ENCODE results near the gene NFIC.
A peak's percentile ranks its signal among the peaks of the same experiment; 100 is the strongest.
"Not testable (repeated sequence)": the region's sequence is repeated elsewhere in the genome, so short reads cannot be mapped to it uniquely, and the experiment has no call there.

The NFIC gene

DNA sequence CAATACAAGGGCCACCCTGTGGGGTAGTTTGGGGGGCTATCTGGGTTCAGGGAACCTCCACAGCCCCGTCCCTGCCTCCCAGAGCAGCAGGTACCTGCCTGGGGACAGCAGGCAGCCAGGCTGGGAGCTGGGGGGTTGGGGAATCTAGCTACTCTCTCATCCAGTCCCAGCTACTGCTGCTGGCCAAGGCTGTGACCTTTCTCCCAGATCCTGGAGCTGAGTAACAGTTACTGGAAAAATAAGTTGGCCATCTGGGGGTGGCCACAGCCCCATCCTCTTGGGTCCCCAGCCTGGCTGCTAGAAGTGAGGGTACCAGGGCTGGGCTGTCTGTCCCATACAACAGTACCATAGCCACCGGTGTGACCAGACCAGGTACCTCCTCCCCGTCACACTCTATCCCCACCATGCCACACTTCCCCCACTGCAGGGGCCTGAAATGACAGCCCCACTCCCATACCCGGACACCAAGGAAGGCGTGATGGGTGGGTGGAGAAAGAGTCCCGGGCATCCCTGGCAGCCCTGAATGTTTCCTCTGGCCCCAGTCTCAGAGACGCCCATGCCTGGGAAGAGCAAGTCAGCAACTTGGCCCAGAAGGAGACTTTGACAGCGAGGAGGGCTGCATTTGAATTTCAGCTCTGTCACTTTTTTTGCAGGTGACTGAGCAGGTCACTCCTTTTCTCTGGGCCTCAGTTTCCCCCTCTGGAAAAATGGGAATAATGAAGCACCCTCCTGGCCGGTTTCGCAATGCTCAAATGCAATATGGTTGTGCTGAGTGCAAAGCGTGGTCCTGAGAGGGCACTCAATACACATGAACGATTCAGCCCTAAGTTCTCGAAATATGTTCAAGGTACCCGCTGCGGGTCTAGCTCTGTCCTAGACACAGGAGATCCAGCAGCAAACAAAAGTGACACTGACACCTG, 30.7 kb upstream of the NFIC start:
- in situ Hi-C loops (cut with HindIII; ENCODE audit: low pct_ligation_motif_present, low pct_unique_long_range_greater_than_20kb, low sequenced_read_pairs) = no loop called here
- peak; percentile 28 for DNase-seq

DNA sequence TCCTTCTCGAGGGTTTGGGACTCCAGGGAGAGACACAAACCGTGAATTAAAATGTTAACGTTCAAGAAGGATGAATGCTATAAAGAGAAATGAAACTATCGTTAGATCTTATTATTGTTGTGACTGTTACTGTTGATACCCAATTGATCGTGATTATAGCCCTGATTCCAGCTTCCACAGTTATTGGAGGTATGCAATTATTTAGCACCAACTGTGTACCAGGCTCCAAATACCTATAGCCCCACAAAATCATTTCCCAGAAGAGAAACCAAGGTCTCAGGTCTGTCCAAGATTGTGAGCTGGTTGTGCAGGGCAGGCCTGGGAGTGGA, 30.1 kb upstream of the NFIC start:
- in situ Hi-C loops (cut with HindIII; ENCODE audit: low pct_ligation_motif_present, low pct_unique_long_range_greater_than_20kb, low sequenced_read_pairs) = no loop called here
- no peak for DNase-seq

GRCh38 chr19:3336680-3337523, 29.5 kb upstream of the NFIC start:
- peak; percentile 91 for DNase-seq
- in situ Hi-C loops (cut with HindIII; ENCODE audit: low pct_ligation_motif_present, low pct_unique_long_range_greater_than_20kb, low sequenced_read_pairs) = no loop called here

DNA sequence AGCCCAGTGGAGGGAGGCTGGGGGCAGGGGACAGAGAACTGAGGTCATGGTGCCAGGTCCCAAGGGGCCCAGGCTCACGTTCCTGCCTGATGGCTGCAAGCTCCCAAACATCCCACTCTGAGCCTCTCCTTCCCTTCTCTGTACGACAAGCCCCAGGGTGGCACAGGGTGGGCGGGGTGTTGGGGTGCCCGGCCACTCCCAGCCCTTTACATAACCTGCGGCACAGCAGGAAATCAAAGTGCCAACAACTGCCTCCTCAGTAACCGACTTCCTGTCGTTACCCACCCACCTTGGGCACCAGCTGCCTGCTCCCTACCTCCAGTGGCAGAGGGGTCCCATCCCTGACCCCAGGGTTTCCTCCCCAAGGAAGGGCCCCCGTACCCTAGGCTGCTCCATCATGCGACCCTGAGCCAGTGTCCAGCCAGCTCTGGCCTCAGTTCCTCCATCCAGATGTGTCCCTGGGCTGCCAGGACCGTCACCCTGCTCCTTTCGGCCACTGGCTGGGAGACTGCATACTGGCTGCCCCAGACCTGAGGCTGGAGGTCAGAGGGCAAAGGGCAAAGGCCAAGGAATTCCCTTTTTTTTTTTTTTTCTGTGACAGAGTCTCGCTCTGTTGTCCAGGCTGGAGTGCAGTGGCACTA, 27.7 kb upstream of the NFIC start:
- DNase-seq = no peak
- in situ Hi-C loops (cut with HindIII; ENCODE audit: low pct_ligation_motif_present, low pct_unique_long_range_greater_than_20kb, low sequenced_read_pairs) = no loop called here

DNA sequence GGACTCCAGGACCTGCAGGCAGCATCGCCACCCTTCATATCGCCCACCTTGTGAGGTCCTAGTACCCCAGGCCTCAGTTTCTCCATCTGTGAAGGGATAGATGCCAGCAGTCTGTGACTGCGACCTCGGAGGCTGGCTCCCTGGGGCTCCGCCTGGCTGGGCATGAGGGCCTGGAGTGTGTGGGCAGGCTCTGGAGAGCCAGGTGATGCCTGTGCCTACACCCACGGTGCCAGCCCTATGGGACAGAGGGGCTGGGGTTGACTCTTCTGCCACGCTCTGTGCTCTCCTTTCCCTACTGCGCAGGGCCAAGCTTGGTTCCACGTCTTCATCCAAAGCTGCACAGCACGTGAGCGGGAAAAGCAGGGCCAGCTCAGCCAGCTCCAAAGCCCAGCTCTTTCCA, 26.0 kb upstream of the NFIC start:
- DNase-seq = no peak
- in situ Hi-C loops (cut with HindIII; ENCODE audit: low pct_ligation_motif_present, low pct_unique_long_range_greater_than_20kb, low sequenced_read_pairs) = no loop called here

DNA sequence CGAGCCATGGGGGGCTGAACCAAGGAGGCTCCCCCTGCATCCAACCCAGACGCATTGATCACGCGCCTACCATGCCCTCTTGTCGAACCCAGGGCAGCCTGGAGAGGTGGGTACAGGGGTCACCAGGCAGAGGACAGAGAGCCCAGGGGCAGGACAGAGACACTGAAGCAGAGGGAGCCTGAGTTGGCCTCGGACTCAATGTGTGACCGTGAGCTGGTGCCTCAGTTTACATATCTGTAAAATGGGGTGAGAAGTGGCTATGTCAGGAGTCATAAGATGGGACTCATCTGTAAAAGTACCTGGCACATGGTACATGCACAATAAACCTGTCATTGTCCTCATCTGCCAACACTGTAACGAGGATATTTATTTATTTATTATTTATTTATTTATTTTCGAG, 24.1 kb upstream of the NFIC start:
- DNase-seq = no peak
- in situ Hi-C loops (cut with HindIII; ENCODE audit: low pct_ligation_motif_present, low pct_unique_long_range_greater_than_20kb, low sequenced_read_pairs) = no loop called here

DNA sequence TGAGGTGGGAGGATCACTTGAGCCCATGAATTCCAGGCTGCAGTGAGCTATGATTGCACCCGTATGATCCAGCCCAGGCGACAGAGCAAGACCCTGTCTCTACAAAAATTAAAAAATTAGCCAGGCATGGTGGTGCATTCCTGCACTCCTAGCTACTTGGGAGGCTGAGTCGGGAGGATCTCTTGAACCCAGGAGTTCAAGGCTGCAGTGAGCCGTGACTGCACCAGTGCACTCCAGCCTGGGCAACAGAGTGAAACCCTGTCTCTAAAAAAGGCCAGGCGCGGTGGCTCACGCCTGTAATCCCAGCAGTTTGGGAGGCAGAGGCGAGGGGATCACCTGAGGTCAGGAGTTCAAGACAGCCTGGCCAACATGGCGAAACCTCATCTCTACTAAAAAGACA, 23.4 kb upstream of the NFIC start:
- in situ Hi-C loops (cut with HindIII; ENCODE audit: low pct_ligation_motif_present, low pct_unique_long_range_greater_than_20kb, low sequenced_read_pairs); DNase-seq: not testable (repeated sequence)

DNA sequence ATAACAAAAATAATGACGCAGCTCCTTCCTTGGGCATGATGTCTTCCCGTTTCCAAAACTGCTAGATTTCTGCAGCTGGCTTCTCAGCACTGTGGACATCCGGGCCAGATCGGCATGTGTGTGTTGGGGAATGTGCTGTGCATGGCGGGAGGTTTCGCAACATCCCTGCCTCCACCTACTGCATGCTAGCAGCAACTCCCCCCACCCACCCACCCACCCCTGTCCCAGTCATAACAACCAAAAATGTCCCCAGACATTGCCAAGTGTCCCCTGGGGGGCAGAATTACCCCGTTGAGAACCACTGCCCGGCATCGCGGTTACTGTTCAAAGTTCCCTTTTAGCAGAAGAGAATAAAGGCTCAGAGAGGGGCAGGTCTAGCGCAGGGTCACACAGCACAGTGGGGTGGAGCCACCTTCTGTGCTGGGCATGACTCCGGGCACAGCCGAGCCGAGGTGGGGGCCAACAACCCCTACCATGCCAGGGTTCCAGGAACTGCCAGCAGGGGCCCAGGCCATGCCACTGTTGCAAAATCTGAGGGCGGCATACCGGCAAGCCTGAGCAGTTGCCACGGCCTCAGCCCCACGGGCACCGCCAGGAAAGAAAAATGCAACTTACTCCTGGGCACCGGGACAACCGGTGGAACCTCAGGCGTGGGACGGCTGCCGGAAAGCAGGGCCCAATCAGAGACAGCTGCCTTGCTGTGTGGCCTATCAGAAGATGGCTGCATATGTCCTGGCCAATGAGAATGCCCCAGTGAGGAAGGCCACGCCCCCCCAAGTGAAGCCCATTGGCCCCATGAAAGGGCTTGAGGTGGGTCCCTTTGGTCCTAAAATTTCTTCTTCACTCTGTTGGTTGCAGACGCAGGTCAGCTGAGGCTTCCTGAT, 22.5 kb upstream of the NFIC start:
- in situ Hi-C loops (cut with HindIII; ENCODE audit: low pct_ligation_motif_present, low pct_unique_long_range_greater_than_20kb, low sequenced_read_pairs) = no loop called here
- DNase-seq = peak; percentile 61

DNA sequence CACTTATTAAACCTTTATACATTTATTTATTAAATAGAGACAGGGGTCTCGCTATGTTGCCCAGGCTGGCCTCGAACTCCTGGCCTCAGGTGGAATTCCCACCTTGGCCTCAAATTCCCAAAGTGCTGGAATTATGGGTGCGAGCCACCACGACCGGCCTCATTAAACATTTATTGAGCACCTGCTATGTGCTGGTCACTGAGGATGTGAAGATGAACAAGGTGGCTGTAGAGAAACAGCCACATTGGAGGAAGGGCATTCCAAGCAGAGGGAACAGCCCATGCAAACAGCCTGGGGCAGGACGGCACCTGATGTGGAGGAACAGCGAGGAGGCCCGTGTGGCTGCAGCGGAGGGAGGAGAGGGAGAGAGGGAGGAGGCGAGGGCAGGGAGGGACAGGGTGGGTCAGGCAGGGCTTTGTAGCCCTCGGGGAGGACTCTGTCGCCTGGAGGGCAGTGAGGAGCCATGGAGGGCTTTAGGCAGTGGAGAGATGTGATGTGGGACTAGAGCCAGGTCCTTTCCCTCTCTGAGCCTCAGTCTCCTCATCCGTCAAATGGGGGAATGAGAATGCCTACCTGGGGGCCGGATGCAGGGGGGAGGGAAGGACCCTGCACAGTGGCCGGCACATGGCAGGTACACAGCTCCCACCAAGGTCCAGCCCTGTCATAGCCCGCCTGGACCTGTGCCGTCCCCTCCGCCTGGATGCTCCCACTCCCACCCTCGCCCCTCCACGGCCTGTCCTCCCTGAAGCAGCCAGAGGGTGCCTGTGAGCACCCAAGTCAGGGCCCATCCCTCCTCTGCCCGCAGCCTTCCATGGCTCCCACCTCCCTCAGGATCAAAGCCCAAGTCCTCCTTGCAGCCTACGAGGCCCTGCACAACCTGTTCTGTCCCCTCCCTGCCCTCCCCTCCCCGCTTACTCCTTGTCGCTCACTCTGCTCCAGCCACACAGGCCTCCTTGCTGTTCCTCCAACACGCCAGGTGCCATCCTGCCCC, 21.5 kb upstream of the NFIC start:
- in situ Hi-C loops (cut with HindIII; ENCODE audit: low pct_ligation_motif_present, low pct_unique_long_range_greater_than_20kb, low sequenced_read_pairs) = no loop called here

GRCh38 chr19:3345850-3346460, 20.4 kb upstream of the NFIC start:
- no peak for DNase-seq
- in situ Hi-C loops (cut with HindIII; ENCODE audit: low pct_ligation_motif_present, low pct_unique_long_range_greater_than_20kb, low sequenced_read_pairs) = no loop called here

More for the DNA sequence above, 21.5 kb upstream of the NFIC start:
- no peak for DNase-seq

GRCh38 chr19:3346677-3347353, 19.6 kb upstream of the NFIC start:
- peak; percentile 38 for DNase-seq
- in situ Hi-C loops (cut with HindIII; ENCODE audit: low pct_ligation_motif_present, low pct_unique_long_range_greater_than_20kb, low sequenced_read_pairs) = no loop called here

DNA sequence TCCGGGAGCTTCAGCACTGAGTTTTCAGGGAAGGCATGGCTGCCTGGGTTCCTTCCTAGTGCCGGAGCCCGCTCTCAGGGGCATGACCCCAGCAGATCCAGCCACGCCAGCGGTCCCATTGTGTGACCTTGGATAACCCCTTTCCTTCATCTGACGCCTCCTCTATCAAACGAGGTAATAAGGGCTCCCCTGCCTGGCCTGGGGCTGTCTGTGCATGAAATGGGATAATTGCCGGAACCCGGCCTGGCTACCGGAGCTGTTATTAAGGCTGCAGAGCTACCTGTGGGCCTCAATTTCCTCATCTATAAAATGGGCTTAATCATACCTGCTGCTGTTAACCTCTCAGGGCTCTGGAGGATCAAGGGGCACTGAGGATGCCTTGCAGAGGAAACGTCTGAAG, 18.3 kb upstream of the NFIC start:
- in situ Hi-C loops (cut with HindIII; ENCODE audit: low pct_ligation_motif_present, low pct_unique_long_range_greater_than_20kb, low sequenced_read_pairs) = no loop called here
- DNase-seq = no peak

DNA sequence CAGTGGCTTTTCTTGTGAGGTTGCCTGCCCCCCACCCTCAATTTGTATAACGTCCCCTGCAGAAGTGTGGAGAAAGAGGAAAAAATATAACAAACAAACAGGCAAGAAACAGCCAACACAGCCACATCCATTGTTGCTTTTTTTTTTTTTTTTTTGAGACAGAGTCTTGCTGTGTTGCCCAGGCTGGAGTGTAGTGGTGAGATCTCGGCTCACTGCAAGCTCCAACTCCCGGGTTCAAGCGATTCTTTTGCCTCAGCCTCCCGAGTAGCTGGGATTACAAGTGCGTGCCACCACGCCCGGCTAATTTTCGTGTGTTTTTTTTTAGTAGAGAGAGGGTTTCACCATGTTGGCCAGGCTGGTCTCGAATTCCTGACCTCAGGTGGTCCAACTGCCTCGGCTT, 17.9 kb upstream of the NFIC start:
- in situ Hi-C loops (cut with HindIII; ENCODE audit: low pct_ligation_motif_present, low pct_unique_long_range_greater_than_20kb, low sequenced_read_pairs) = not testable (repeated sequence)

DNA sequence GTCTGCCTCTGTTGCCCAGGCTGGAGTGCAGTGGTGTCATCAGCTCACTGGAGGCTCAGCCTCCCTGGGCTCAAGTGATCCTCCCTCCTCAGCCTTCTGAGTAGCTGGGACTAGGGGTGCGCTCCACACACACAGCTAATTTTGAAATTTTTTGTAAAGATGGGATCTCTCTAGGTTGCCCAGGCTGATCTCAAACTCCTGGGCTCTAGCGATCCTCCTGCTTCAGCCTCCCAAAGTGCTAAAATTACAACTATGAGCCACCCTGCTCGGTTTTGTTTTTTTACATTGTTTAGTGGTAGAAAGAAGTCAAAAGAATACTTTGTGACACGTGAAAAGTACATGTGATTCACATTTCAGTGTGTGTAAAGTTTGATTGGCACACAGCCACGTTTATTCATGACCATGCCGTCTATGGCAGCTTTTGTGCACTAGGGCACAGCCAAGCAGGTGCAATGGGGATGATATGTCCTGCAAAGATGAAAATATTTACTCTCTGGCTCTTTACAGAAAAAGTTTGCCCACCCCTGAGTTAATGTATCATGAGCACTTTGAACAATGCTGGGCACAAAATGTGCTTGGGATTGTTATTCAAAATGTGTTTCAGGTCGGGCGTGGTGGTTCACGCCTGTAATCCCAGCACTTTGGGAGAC, 16.2 kb upstream of the NFIC start:
- DNase-seq = no peak
- in situ Hi-C loops (cut with HindIII; ENCODE audit: low pct_ligation_motif_present, low pct_unique_long_range_greater_than_20kb, low sequenced_read_pairs) = no loop called here

More for the DNA sequence above, 17.9 kb upstream of the NFIC start:
- not testable (repeated sequence) for DNase-seq

GRCh38 chr19:3351702-3352447, 14.5 kb upstream of the NFIC start:
- in situ Hi-C loops (cut with HindIII; ENCODE audit: low pct_ligation_motif_present, low pct_unique_long_range_greater_than_20kb, low sequenced_read_pairs) = no loop called here

More at GRCh38 chr19:3351702-3352447, 14.5 kb upstream of the NFIC start:
- no peak for DNase-seq

Data from ACHN (cell line).